PC-9 (cell line): ENCODE measurements around the gene SLC4A4. TPM values are rescaled to one million over a fixed set of nuclear protein-coding genes. Genes with fewer than 3 reads are reported as not detected.

Experiments
- BruUV-seq: library from RNA; stranded (reverse); fragments of 400-500 nt; replicated peaks from 2 replicates; lab custom pipeline; 2021; lab: Mats Ljungman, UMichigan
- CTCF ChIA-PET: fragments of 300-600 bp; sonication (Branson Sonifier 250); formaldehyde crosslinking; loops from one replicate; lab custom pipeline; 2022; ENCODE audit warnings: antibody characterized with exemption; lab: Charles Lee
- POLR2A ChIA-PET: fragments of 300-600 bp; sonication (Branson Sonifier 250); formaldehyde crosslinking; loops from one replicate; lab custom pipeline; 2022; ENCODE audit warnings: antibody characterized with exemption; ENCODE audit not compliant: unreplicated experiment; lab: Charles Lee
- DNase-seq, 2 experiments: peaks; one replicate each; pipeline versions ENCODE4 v3.0.0 to v3.0.0-alpha.2; 2015 to 2022; ENCODE audit warnings: mixed read lengths in 1 of 2
- H2AFZ ChIP-seq: fragments of 200-600 bp; sonication (generic); 2 replicates; pipeline ENCODE4 v1.8.1; 2017; ENCODE audit warnings: antibody characterized with exemption
- H3F3A ChIP-seq: fragments of 200-600 bp; sonication (generic); 2 replicates; pipeline ENCODE4 v1.8.1; 2017; ENCODE audit warnings: antibody characterized with exemption, mild to moderate bottlenecking, low read depth; ENCODE audit not compliant: insufficient read depth
- H3K27ac ChIP-seq: fragments of 200-600 bp; sonication (generic); 2 replicates; pipeline ENCODE4 v1.6.1; 2016; ENCODE audit warnings: mixed run types
- H3K27me3 ChIP-seq: fragments of 200-600 bp; sonication (generic); 2 replicates; pipeline ENCODE4 v1.6.1; 2016; ENCODE audit warnings: low read depth, mixed run types; ENCODE audit not compliant: insufficient read depth
- H3K36me3 ChIP-seq: fragments of 200-600 bp; sonication (generic); 2 replicates; pipeline ENCODE4 v1.6.1; 2016; ENCODE audit warnings: low read depth, mixed run types
- H3K4me1 ChIP-seq: fragments of 200-600 bp; sonication (generic); replicated peaks from 2 replicates; pipeline ENCODE4 v1.6.1; 2016; ENCODE audit warnings: mixed run types; ENCODE audit not compliant: insufficient read depth
- H3K4me2 ChIP-seq: fragments of 200-600 bp; sonication (generic); 2 replicates; pipeline ENCODE4 v1.6.1; 2017; ENCODE audit warnings: mixed run types
- H3K4me3 ChIP-seq: fragments of 200-600 bp; sonication (generic); 2 replicates; pipeline ENCODE4 v1.6.1; 2016; ENCODE audit warnings: mixed run types
- H3K79me2 ChIP-seq: fragments of 200-600 bp; sonication (generic); 2 replicates; pipeline ENCODE4 v1.6.1; 2017; ENCODE audit warnings: low read depth, mixed run types
- H3K9me2 ChIP-seq: fragments of 200-600 bp; sonication (generic); 2 replicates; pipeline ENCODE4 v1.8.1; 2017; ENCODE audit warnings: mild to moderate bottlenecking; ENCODE audit not compliant: insufficient read depth
- H3K9me3 ChIP-seq: fragments of 200-600 bp; sonication (generic); 2 replicates; pipeline ENCODE4 v1.8.1; 2016; ENCODE audit warnings: low read depth; ENCODE audit not compliant: insufficient read depth
- H4K20me1 ChIP-seq: fragments of 200-600 bp; sonication (generic); 2 replicates; pipeline ENCODE4 v1.8.1; 2017; ENCODE audit not compliant: insufficient read depth
- CTCF ChIP-seq: fragments of 200-600 bp; sonication (generic); conservative IDR thresholded peaks from 2 replicates; pipeline ENCODE4 v1.6.1; 2017; ENCODE audit warnings: mixed run types, antibody characterized with exemption, mild to moderate bottlenecking, moderate library complexity
- EZH2 ChIP-seq: fragments of 200-600 bp; sonication (generic); IDR thresholded peaks from 2 replicates; pipeline ENCODE4 v1.8.0; 2017; ENCODE audit warnings: antibody characterized with exemption, low read depth
- intact Hi-C: fragments of 100-400 bp; cut with micrococcal nuclease; formaldehyde crosslinking; loops from one replicate; pipeline ENCODE4 v1.10.0; 2022; ENCODE audit not compliant: unreplicated experiment
- total RNA-seq: library from RNA; stranded (reverse); gene quantifications from 2 replicates; pipeline ENCODE4 v1.2.3, GENCODE V29; 2021

SLC4A4 gene
- total RNA-seq, 1 experiment from 2014 or later: 0.44 TPM

- no TSS peak for BruUV-seq
- TF ChIP-seq EZH2 (no peak), CTCF (no peak)
- Histone ChIP-seq H3K4me1 (no peaks in the 10 kb centered on the region), H3F3A (no peaks in the 10 kb centered on the region), H3K27me3 (no peaks in the 10 kb centered on the region), H3K36me3 (no peaks in the 10 kb centered on the region), H3K4me2 (no peak overlapping the region), H3K27ac (no peak overlapping the region), H3K9me3 (no peaks in the 10 kb centered on the region), H3K4me3 (no peak overlapping the region), H2AFZ (no peak overlapping the region), H3K79me2 (no peaks in the 10 kb centered on the region), H4K20me1 (no peaks in the 10 kb centered on the region), H3K9me2 (no peaks in the 10 kb centered on the region)
- DNase-seq: no peak
- ChIA-PET CTCF (no interaction called here), POLR2A (no interaction called here)
- intact Hi-C loops: no loop called here
Measured at GRCh38 chr4:71571346-71571745, 232.5 kb downstream of the SLC4A4 start.

GRCh38 chr4:71583971-71584370 is 245.2 kb downstream of the SLC4A4 start:
- H3K4me2 ChIP-seq: no peak overlapping the region
- DNase-seq: no peak
- intact Hi-C loops: no loop called here
- ChIA-PET POLR2A (no interaction called here), CTCF (no interaction called here)
- no peak overlapping the region for H3K4me3 ChIP-seq
- H3K27ac ChIP-seq: no peak overlapping the region
- no TSS peak for BruUV-seq
- no peaks in the 10 kb centered on the region for H3K27me3 ChIP-seq
- no peak for TF ChIP-seq EZH2
- no peak for TF ChIP-seq CTCF
- H3K4me1 ChIP-seq: no peaks in the 10 kb centered on the region
- no peaks in the 10 kb centered on the region for H3K36me3 ChIP-seq
- no peaks in the 10 kb centered on the region for H3K9me2 ChIP-seq
- no peaks in the 10 kb centered on the region for H4K20me1 ChIP-seq
- no peaks in the 10 kb centered on the region for H3F3A ChIP-seq
- H2AFZ ChIP-seq: no peak overlapping the region
- no peaks in the 10 kb centered on the region; the same call in 1 of the 2 replicates for H3K9me3 ChIP-seq
- no peaks in the 10 kb centered on the region for H3K79me2 ChIP-seq

- H3K4me3 ChIP-seq: no peak overlapping the region
- no peak for DNase-seq
- H3K9me2 ChIP-seq: no peaks in the 10 kb centered on the region
- H3K79me2 ChIP-seq: no peaks in the 10 kb centered on the region
- no TSS peak for BruUV-seq
- no peaks in the 10 kb centered on the region; the same call in 1 of the 2 replicates for H3K9me3 ChIP-seq
- intact Hi-C loops: no loop called here
- no peak overlapping the region for H3K4me2 ChIP-seq
- no peaks in the 10 kb centered on the region for H3K36me3 ChIP-seq
- no peak overlapping the region for H3K27ac ChIP-seq
- no peaks in the 10 kb centered on the region for H3F3A ChIP-seq
- H3K4me1 ChIP-seq: no peaks in the 10 kb centered on the region
- no peaks in the 10 kb centered on the region for H4K20me1 ChIP-seq
- no peak overlapping the region for H2AFZ ChIP-seq
- no peaks in the 10 kb centered on the region for H3K27me3 ChIP-seq
- CTCF ChIA-PET: no interaction called here
- TF ChIP-seq EZH2 (no peak), CTCF (no peak)
- POLR2A ChIA-PET: no interaction called here
Measured at GRCh38 chr4:71584585-71584984, 245.8 kb downstream of the SLC4A4 start.
